Memory B cell (primary cell): ENCODE measurements around the gene CKAP2L.

ENCODE experiments used
- ATAC-seq: fragments of 150-1000 bp; cut with Tn5 transposase; 2 replicates; pipeline ENCODE4 v1.10.0; 2021; ENCODE audit warnings: low read depth, mild to moderate bottlenecking, moderate library complexity
- DNase-seq, 2 donors: peaks; one replicate each; pipeline ENCODE4 v3.0.0; 2022; ENCODE audit warnings: low spot score in 2 of 2
- H3K27ac Mint-ChIP-seq: one replicate; pipeline ENCODE4 v1.8.0; 2022; ENCODE audit warnings: mild to moderate bottlenecking, moderate library complexity, mixed read lengths
- H3K27me3 Mint-ChIP-seq: one replicate; pipeline ENCODE4 v1.8.0; 2022; ENCODE audit warnings: mixed read lengths
- H3K36me3 Mint-ChIP-seq: one replicate; pipeline ENCODE4 v1.8.0; 2022; ENCODE audit warnings: mild to moderate bottlenecking, mixed read lengths
- H3K4me1 Mint-ChIP-seq: one replicate; pipeline ENCODE4 v1.8.0; 2022; ENCODE audit warnings: mixed read lengths
- H3K4me3 Mint-ChIP-seq: one replicate; pipeline ENCODE4 v1.8.0; 2022; ENCODE audit warnings: mild to moderate bottlenecking, moderate library complexity, mixed read lengths
- H3K9me3 Mint-ChIP-seq: one replicate; pipeline ENCODE4 v1.8.0; 2022; ENCODE audit warnings: mixed read lengths

Gene CKAP2L

DNA sequence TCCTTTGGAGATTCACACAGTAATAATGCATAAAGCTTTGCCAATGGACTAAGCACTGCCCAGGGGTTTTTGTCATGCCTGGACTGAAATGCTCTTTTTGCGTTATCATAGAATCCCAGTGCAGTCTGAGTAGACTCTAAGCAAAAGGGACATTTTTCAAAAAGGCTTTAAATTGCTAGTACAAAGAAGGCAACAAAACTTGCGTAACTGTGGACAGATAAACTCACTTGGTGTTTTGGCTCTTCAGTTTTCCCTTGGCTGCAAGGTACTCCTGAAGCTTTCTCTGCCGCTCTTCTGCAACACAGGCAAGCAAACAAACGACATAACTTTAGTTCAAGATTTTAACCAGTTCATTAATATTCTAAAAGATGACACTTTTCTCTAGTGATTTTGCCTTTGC is 2.1 kb downstream of the CKAP2L start:
- H3K36me3 Mint-ChIP-seq = no peaks in the 10 kb centered on the region
- no peak overlapping the region for H3K4me3 Mint-ChIP-seq
- no peak for DNase-seq
- no peaks in the 10 kb centered on the region for H3K27me3 Mint-ChIP-seq
- no peaks in the 10 kb centered on the region for H3K9me3 Mint-ChIP-seq
- no peak for ATAC-seq
- no peak overlapping the region for H3K27ac Mint-ChIP-seq
- peaks cover 14% of the 10 kb centered on the region for H3K4me1 Mint-ChIP-seq

GRCh38 chr2:112760149-112760548 is 4.3 kb downstream of the CKAP2L start:
- H3K27me3 Mint-ChIP-seq = no peaks in the 10 kb centered on the region
- H3K27ac Mint-ChIP-seq = no peak overlapping the region
- DNase-seq (no peak), ATAC-seq (no peak)
- H3K4me3 Mint-ChIP-seq = no peak overlapping the region
- H3K36me3 Mint-ChIP-seq = no peaks in the 10 kb centered on the region
- peaks cover 11% of the 10 kb centered on the region for H3K4me1 Mint-ChIP-seq
- H3K9me3 Mint-ChIP-seq = no peaks in the 10 kb centered on the region

DNA sequence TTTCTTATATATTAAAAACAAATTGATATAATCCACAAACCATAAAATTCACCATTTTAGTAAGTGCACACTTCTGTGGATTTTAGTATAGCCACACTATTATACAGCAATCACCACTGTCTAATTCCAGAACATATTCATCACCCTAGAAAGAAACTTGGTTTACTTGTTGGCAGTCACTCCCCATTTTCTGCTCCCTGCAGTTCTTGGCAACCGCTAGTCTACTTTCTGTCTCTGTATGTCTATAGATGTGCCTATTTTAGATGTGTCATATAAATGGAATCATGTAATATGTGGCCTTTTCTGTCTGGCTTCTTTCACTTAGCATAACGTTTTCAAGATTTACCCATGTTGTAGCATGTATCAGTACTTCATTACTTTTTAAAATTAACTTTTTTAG is 5.7 kb downstream of the CKAP2L start:
- ATAC-seq = no peak
- Mint-ChIP-seq H3K4me1 (peaks cover 11% of the 10 kb centered on the region), H3K36me3 (no peaks in the 10 kb centered on the region), H3K27me3 (no peaks in the 10 kb centered on the region), H3K27ac (no peak overlapping the region), H3K9me3 (no peaks in the 10 kb centered on the region), H3K4me3 (no peak overlapping the region)
- DNase-seq = no peak

DNA sequence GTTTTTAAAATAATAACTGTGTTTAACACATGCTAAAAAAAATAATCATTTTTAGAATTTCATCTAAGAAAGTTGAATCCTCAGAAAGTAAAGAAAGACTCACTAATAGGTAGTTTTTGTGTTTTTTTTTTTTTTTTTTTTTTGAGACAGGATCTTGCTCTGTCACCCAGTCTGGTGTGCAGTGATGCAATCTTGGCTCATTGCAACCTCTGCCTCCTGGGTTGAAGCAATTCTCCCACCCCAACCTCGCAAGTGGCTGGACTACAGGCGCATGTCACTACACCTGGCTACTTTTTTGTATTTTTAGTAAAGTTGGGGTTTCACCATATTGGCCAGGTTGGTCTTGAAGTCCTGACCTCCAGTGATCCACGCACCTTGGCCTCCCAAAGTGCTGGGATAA is 7.1 kb downstream of the CKAP2L start:
- Mint-ChIP-seq H3K27ac (no peak overlapping the region), H3K36me3 (no peaks in the 10 kb centered on the region), H3K27me3 (no peaks in the 10 kb centered on the region), H3K9me3 (no peaks in the 10 kb centered on the region), H3K4me1 (peaks cover 8% of the 10 kb centered on the region), H3K4me3 (no peak overlapping the region)
- no peak for DNase-seq
- ATAC-seq = no peak

GRCh38 chr2:112756207-112756606 is 8.2 kb downstream of the CKAP2L start:
- DNase-seq (no peak), ATAC-seq (no peak)
- no peaks in the 10 kb centered on the region for H3K9me3 Mint-ChIP-seq
- no peaks in the 10 kb centered on the region for H3K27me3 Mint-ChIP-seq
- no peaks in the 10 kb centered on the region for H3K36me3 Mint-ChIP-seq
- peak overlapping the region; percentile 56 for H3K27ac Mint-ChIP-seq
- no peak overlapping the region for H3K4me3 Mint-ChIP-seq
- H3K4me1 Mint-ChIP-seq = peaks cover 8% of the 10 kb centered on the region

DNA sequence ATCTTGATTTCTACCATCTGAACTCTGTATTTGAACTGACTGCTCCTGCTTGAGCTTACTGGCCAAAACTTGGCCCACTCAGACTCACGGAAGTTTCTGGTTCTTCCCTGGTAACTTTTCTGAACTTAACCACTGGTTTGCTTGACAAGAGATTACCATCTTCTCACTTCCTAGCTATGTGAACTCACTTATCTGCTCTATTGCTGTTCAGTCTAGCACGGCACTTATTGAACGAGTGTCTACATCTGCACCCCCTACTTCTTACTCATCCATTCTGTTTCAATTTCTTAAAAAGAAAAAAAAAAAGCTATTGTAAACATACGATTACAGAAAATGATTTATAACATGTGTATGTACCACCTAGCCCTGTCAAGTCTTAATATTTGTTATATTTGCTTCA is 9.0 kb downstream of the CKAP2L start:
- ATAC-seq = no peak
- no peak overlapping the region for H3K4me3 Mint-ChIP-seq

GRCh38 chr2:112754564-112754963 is 9.8 kb downstream of the CKAP2L start:
- DNase-seq (no peak), ATAC-seq (peak; percentile 46)
- Mint-ChIP-seq H3K27me3 (no peaks in the 10 kb centered on the region), H3K4me3 (no peak overlapping the region), H3K9me3 (no peaks in the 10 kb centered on the region), H3K4me1 (peaks cover 15% of the 10 kb centered on the region), H3K27ac (peak overlapping the region; percentile 24), H3K36me3 (no peaks in the 10 kb centered on the region)

More for the DNA sequence above, 9.0 kb downstream of the CKAP2L start:
- Mint-ChIP-seq H3K27me3 (no peaks in the 10 kb centered on the region), H3K9me3 (no peaks in the 10 kb centered on the region), H3K27ac (no peak overlapping the region), H3K4me1 (peaks cover 9% of the 10 kb centered on the region), H3K36me3 (no peaks in the 10 kb centered on the region)
- DNase-seq = no peak

DNA sequence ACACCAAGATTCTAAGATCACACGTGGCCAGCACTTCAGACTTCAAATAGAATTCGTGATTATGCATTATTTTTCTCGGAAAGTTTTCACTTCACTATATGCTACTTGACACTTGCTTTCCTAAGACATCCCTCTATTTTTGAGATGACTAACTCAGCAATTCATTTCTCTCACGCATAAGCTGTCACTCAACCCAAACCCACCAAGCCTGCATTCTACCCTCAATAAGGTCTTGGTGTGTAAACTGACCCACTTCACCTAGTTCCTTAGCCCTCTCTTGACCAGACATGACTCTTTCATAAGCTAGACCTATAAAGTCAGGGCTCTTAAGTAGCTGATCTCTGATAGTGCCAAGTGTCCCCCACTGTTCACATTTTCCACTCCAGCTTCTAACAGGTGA is 11.7 kb downstream of the CKAP2L start:
- Mint-ChIP-seq H3K4me3 (no peak overlapping the region), H3K9me3 (no peaks in the 10 kb centered on the region), H3K36me3 (no peaks in the 10 kb centered on the region), H3K27ac (no peak overlapping the region), H3K4me1 (peaks cover 15% of the 10 kb centered on the region), H3K27me3 (no peaks in the 10 kb centered on the region)
- DNase-seq (no peak), ATAC-seq (no peak)

GRCh38 chr2:112751451-112752197 is 12.8 kb downstream of the CKAP2L start:
- peaks cover 15% of the 10 kb centered on the region for H3K4me1 Mint-ChIP-seq
- no peak for ATAC-seq
- no peaks in the 10 kb centered on the region for H3K27me3 Mint-ChIP-seq

GRCh38 chr2:112750560-112750843 is 13.9 kb downstream of the CKAP2L start:
- H3K4me3 Mint-ChIP-seq = no peak overlapping the region
- no peaks in the 10 kb centered on the region for H3K27me3 Mint-ChIP-seq
- H3K36me3 Mint-ChIP-seq = no peaks in the 10 kb centered on the region
- no peaks in the 10 kb centered on the region for H3K9me3 Mint-ChIP-seq
- DNase-seq (no peak), ATAC-seq (no peak)
- peaks cover 13% of the 10 kb centered on the region for H3K4me1 Mint-ChIP-seq
- H3K27ac Mint-ChIP-seq = peak overlapping the region; percentile 74

More at GRCh38 chr2:112751451-112752197, 12.8 kb downstream of the CKAP2L start:
- Mint-ChIP-seq H3K9me3 (no peaks in the 10 kb centered on the region), H3K27ac (no peak overlapping the region), H3K4me3 (no peak overlapping the region), H3K36me3 (no peaks in the 10 kb centered on the region)
- no peak for DNase-seq

DNA sequence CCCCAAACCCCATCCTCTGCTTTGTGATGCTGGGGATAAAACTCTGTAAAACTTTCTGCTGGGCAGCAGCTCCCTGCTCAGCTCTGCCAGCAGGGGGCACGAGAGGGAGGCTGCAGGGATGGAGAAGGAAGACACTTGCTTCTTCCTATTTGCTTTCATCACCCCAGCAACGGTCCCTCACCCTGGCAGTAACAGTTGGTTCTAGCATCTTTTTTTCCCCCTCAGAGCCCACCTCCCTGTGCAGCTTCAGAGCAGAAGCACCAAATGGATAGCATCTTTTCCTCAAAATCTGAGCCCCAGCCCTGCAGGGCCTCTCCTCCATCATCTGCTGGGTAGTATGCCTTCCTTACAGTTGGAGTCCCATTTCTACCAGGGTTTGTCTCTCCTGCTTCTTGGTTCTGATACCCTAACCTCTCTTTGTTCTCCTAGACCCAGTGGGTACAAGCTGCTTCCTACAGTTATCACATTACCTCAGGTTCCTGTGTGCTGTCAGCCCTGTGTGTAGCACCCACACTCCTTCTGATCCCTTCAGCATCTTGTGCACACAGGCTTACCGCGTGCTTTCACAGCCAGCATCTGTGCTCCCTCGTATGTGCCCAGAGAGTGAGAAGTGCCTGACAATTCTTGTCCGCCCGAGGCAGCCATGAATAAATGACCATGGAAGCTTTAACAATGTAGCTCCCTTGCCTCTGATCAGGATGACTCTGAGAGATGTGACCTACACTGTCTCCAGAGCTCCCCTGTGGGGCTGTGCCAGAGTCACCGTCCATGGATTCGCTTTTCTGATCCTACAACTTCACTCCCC is 14.5 kb downstream of the CKAP2L start:
- H3K27ac Mint-ChIP-seq = peak overlapping the region; percentile 74
- peak overlapping the region; percentile 57 for H3K4me3 Mint-ChIP-seq
- DNase-seq (peak; percentile 77 to 81), ATAC-seq (peak; percentile 94)
- H3K4me1 Mint-ChIP-seq = peaks cover 13% of the 10 kb centered on the region
- H3K9me3 Mint-ChIP-seq = no peaks in the 10 kb centered on the region
- H3K36me3 Mint-ChIP-seq = no peaks in the 10 kb centered on the region
- H3K27me3 Mint-ChIP-seq = no peaks in the 10 kb centered on the region

GRCh38 chr2:112740527-112740926 is 23.9 kb downstream of the CKAP2L start:
- no peak for DNase-seq
- no peak overlapping the region for H3K4me3 Mint-ChIP-seq
- no peaks in the 10 kb centered on the region for H3K36me3 Mint-ChIP-seq
- no peaks in the 10 kb centered on the region for H3K4me1 Mint-ChIP-seq
- no peaks in the 10 kb centered on the region for H3K27me3 Mint-ChIP-seq
- H3K9me3 Mint-ChIP-seq = no peaks in the 10 kb centered on the region
- no peak for ATAC-seq
- no peak overlapping the region for H3K27ac Mint-ChIP-seq

DNA sequence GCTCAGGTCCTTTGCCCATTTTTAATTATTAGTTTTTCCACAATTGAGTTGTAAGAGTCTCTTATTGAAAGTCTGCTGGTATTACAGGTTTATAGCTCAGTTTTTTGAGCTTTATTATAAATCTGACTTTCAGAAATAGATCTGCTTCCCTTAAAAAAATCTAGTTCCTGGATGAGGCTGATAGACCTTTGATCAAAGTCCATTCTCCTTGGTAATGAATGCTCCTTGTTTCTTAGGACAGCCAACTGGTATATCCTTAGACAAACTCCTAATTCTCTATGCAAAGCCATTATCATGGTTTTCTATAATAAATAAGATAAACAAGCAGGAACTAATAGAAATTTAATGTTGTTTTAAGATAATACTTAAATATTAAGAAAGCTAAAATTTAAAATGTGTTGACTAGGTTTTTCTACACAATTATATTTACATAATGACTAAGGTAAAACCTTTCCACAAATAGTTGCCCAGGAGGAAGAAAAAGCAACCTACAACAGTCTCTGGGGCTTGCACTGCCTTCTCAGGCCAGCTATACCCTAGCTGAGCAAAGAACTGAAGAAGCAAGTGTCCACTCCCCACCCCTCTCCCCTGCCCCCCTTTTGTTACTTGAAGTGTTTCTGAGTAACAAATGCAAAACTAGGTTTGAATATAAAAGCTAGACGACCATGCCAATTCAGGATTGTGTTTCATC is 26.7 kb downstream of the CKAP2L start:
- Mint-ChIP-seq H3K27ac (no peak overlapping the region), H3K4me1 (no peaks in the 10 kb centered on the region), H3K9me3 (no peaks in the 10 kb centered on the region), H3K36me3 (no peaks in the 10 kb centered on the region), H3K4me3 (no peak overlapping the region), H3K27me3 (no peaks in the 10 kb centered on the region)
- DNase-seq = no peak
- ATAC-seq = no peak

- Mint-ChIP-seq H3K9me3 (no peaks in the 10 kb centered on the region), H3K36me3 (no peaks in the 10 kb centered on the region), H3K4me1 (no peaks in the 10 kb centered on the region), H3K4me3 (no peak overlapping the region), H3K27ac (no peak overlapping the region), H3K27me3 (no peaks in the 10 kb centered on the region)
- DNase-seq (no peak), ATAC-seq (no peak)
These were observed 30.5 kb downstream of the CKAP2L start for GRCh38 chr2:112733871-112734270.
